Transverse colon (tissue), 4 donors: ENCODE data around the gene SGCE. TPM values are rescaled to one million over a fixed set of nuclear protein-coding genes. Genes with fewer than 3 reads are reported as not detected.

Source experiments
- DNase-seq: peaks from one replicate; pipeline ENCODE4 v3.0.0-alpha.2; 2019
- H3K27ac ChIP-seq, 4 donors: fragments of 200-600 bp; sonication (generic); 2 replicates each; pipeline ENCODE4 v1.5.1; 2016 to 2018; ENCODE audit warnings: inconsistent platforms in 4 of 4
- H3K27me3 ChIP-seq: fragments of 200-600 bp; sonication (generic); 2 replicates; pipeline ENCODE4 v1.5.1; 2017; ENCODE audit warnings: inconsistent platforms
- H3K36me3 ChIP-seq, 4 donors: fragments of 200-600 bp; sonication (generic); 2 replicates each; pipeline ENCODE4 v1.5.1; 2017 to 2019; ENCODE audit warnings: inconsistent platforms in 4 of 4
- H3K4me1 ChIP-seq, 4 donors: fragments of 200-600 bp; sonication (generic); 2 replicates each; pipeline ENCODE4 v1.5.1; 2017 to 2020; ENCODE audit warnings: inconsistent platforms in 4 of 4
- H3K4me3 ChIP-seq, 4 donors: fragments of 200-600 bp; sonication (generic); 1 replicate in 1 of 4; 2 replicates in 3 of 4; pipeline versions ENCODE4 v1.5.1 to v1.6.1; 2017 to 2019; ENCODE audit warnings: inconsistent platforms in 4 of 4
- H3K9me3 ChIP-seq, 2 donors: fragments of 200-600 bp; sonication (generic); 2 replicates each; pipeline ENCODE4 v1.5.1; 2017 to 2019; ENCODE audit warnings: inconsistent platforms in 2 of 2
- EP300 ChIP-seq: sonication (generic); formaldehyde crosslinking; IDR thresholded peaks from one replicate; pipeline ENCODE4 v1.6.1; 2017; ENCODE audit warnings: antibody characterized with exemption, low read depth
- POLR2A ChIP-seq: fragments of 450-650 bp; IDR thresholded peaks from one replicate; pipeline ENCODE4 v1.6.1; 2016; ENCODE audit warnings: antibody characterized with exemption, mild to moderate bottlenecking, moderate library complexity
- POLR2AphosphoS5 ChIP-seq, 3 donors: sonication (generic); formaldehyde crosslinking; IDR thresholded peaks; one replicate each; pipeline ENCODE4 v1.6.1; 2016; ENCODE audit warnings: antibody characterized with exemption in 3 of 3
- WGBS, 2 donors: methylation state at CpG; one replicate each; pipeline ENCODE4 v1.1.5; 2018; ENCODE audit warnings: low coverage in 1 of 2; 5-methylcytosine and 5-hydroxymethylcytosine counted together
- in situ Hi-C, 4 donors: fragments of 200-750 bp; cut with MboI; loops; one replicate each; pipeline versions ENCODE4 v1.15.0 to v1.15.1; 2017; ENCODE audit warnings: low sequenced_read_pairs in 3 of 4, low pct_ligation_motif_present in 1 of 4, low pct_unique_long_range_greater_than_20kb in 1 of 4
- intact Hi-C: fragments of 100-400 bp; cut with DNase I; formaldehyde crosslinking; loops from one replicate; pipeline ENCODE4 v1.15.1; 2023; ENCODE audit warnings: low total_unique reads
- total RNA-seq, 4 donors: library from RNA; depleted of rRNA; stranded (reverse); fragments of >200 nt; gene quantifications; one replicate each; pipeline ENCODE4 v1.1.0, GENCODE V29; 2016
- TF ChIP-seq, protein P1 (sequence below), 5 experiments: fragments of 200-600 bp in 3 of 5; fragments of 450-650 bp in 2 of 5; sonication (generic) in 3 of 5; IDR thresholded peaks; 1 replicate in 2 of 5; 2 replicates in 3 of 5; pipeline ENCODE4 v1.5.1; 2016 to 2017; ENCODE audit warnings: antibody characterized with exemption in 5 of 5, inconsistent platforms in 3 of 5, mild to moderate bottlenecking in 2 of 5, moderate library complexity in 1 of 5

Gene SGCE
- total RNA-seq, 4 donors from 2014 or later, result 24.1 to 62.1 (median 33.2) TPM

DNA sequence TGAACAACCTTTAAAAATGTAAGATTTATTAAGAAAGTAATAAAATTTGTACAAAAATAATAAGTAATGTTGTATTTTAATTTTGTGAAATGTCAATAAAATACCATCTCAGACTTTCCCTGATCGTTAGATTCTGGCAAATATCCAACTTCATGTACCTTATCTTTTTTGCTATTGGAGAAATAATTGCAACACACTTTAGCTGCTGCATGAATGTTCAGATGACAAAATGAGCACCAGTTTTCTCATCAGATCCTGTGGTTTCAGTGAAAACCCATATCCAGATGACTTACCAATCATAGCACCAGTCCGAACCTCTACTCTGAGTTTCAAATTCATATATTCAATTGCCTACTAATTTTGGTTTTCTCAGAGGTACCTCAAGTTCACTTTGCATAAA lies 76.5 kb downstream of the SGCE start:
- no peak for DNase-seq
- peaks cover 0 to 12% (median 3%) of the 10 kb centered on the region in 4 donors for H3K36me3 ChIP-seq
- in situ Hi-C loops, result no loop called here
- H3K27me3 ChIP-seq, result no peaks in the 10 kb centered on the region
- TF ChIP-seq EP300 (no peak), POLR2A (no peak), POLR2AphosphoS5 (IDR thresholded peaks at IDR 0.05) (no peak)
- TF ChIP-seq, protein P1, sequence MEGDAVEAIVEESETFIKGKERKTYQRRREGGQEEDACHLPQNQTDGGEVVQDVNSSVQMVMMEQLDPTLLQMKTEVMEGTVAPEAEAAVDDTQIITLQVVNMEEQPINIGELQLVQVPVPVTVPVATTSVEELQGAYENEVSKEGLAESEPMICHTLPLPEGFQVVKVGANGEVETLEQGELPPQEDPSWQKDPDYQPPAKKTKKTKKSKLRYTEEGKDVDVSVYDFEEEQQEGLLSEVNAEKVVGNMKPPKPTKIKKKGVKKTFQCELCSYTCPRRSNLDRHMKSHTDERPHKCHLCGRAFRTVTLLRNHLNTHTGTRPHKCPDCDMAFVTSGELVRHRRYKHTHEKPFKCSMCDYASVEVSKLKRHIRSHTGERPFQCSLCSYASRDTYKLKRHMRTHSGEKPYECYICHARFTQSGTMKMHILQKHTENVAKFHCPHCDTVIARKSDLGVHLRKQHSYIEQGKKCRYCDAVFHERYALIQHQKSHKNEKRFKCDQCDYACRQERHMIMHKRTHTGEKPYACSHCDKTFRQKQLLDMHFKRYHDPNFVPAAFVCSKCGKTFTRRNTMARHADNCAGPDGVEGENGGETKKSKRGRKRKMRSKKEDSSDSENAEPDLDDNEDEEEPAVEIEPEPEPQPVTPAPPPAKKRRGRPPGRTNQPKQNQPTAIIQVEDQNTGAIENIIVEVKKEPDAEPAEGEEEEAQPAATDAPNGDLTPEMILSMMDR (IDR thresholded peaks at IDR 0.05), result no peak
- no peaks in the 10 kb centered on the region for H3K4me1 ChIP-seq
- 90 to 96% methylated on average over 2 of the region's 2 CpGs for WGBS, 2 donors
- peaks cover 14 to 15% of the 10 kb centered on the region in 2 donors for H3K9me3 ChIP-seq
- no peak overlapping the region for H3K4me3 ChIP-seq
- H3K27ac ChIP-seq, result no peak overlapping the region
- intact Hi-C loops, result no loop called here

DNA sequence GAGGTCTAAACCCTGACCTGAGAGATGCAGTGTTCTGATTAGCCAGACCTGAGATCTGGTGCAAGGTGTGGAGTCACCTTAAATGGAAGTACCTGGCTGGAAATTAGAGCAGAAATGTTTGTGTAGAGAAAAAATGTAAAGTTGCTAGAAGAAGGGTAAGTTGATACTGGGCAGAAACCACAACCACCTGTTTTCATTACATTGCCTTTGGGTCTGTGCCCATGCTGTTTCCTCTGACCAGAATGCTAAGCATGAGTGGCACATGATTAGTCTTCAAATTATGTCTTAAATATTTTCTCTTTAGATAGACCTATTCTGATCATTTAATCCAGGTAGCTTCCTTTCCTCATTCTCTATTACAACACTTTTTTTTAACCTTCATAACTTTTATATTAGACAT lies 77.3 kb downstream of the SGCE start:
- Histone ChIP-seq H3K27ac (no peak overlapping the region), H3K9me3 (peaks cover 17 to 18% of the 10 kb centered on the region in 2 donors), H3K4me3 (no peak overlapping the region), H3K36me3 (peaks cover 0 to 14% (median 6%) of the 10 kb centered on the region in 4 donors), H3K27me3 (no peaks in the 10 kb centered on the region), H3K4me1 (no peaks in the 10 kb centered on the region)
- DNase-seq, result no peak
- intact Hi-C loops, result no loop called here
- in situ Hi-C loops, result no loop called here
- TF ChIP-seq, protein P1 (IDR thresholded peaks at IDR 0.05), result no peak

DNA sequence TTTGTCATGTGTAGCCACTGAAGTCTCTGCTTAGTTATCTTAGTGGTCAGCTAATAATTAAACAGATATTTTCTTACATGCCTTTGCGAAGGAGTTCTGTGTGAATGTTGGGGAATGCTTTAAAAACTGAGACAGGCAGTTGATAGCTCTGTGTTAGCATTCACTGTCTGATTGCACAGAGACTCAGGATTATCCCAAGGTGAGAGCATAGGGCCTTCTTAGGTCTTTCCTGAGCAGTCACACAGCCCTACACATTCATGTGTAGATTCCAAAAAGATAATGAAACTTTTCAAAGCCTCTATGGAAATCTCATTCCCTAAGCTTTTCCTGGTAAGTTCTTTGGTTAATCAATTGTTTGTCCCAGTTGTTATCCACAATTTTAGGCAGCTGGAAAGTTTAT lies 78.6 kb downstream of the SGCE start:
- Histone ChIP-seq H3K9me3 (peaks cover 17 to 26% of the 10 kb centered on the region in 2 donors), H3K36me3 (peaks cover 0 to 14% (median 6%) of the 10 kb centered on the region in 4 donors), H3K4me1 (no peaks in the 10 kb centered on the region), H3K4me3 (no peak overlapping the region), H3K27ac (no peak overlapping the region), H3K27me3 (no peaks in the 10 kb centered on the region)
- in situ Hi-C loops, result no loop called here
- DNase-seq, result no peak
- 88 to 96% methylated on average over 1 of the region's 1 CpG for WGBS, 2 donors
- TF ChIP-seq POLR2AphosphoS5 (IDR thresholded peaks at IDR 0.05) (no peak), POLR2A (no peak), EP300 (no peak)
- TF ChIP-seq, protein P1 (IDR thresholded peaks at IDR 0.05), result no peak
- intact Hi-C loops, result no loop called here

DNA sequence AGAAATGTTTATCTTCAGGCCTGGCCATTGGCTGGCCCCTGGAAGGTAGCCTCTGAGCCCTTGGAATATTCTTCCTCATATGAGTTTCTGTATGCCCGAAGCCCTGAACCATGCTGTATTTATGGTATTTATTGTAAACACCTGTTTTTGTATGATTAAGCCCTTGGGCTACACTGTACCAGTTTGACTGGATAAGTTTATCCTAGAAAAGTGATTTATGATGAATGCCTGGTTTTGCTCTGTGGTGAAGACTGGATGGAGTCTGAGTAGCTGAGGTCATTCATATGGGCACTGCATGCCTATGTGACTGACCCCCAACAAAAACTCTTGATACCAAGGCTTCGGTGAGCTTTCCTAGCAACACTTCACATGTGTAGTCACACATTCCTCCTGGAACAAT lies 79.6 kb downstream of the SGCE start:
- in situ Hi-C loops, result no loop called here
- Histone ChIP-seq H3K27ac (no peak overlapping the region), H3K4me1 (no peaks in the 10 kb centered on the region), H3K36me3 (peaks cover 0 to 14% (median 6%) of the 10 kb centered on the region in 4 donors), H3K27me3 (no peaks in the 10 kb centered on the region), H3K9me3 (peaks cover 17 to 27% of the 10 kb centered on the region in 2 donors), H3K4me3 (no peak overlapping the region)
- TF ChIP-seq POLR2AphosphoS5 (IDR thresholded peaks at IDR 0.05), result no peak
- no peak for TF ChIP-seq EP300
- TF ChIP-seq, protein P1 (IDR thresholded peaks at IDR 0.05), result no peak
- TF ChIP-seq POLR2A, result no peak
- intact Hi-C loops, result no loop called here
- no peak for DNase-seq
- 64% methylated on average over 2 of the region's 2 CpGs; no CpG with 5 or more reads in 1 of the 2 donors for WGBS, 2 donors
